C4-2B (cell line): ENCODE data around the gene KLHL1.
A peak's percentile ranks its signal among the peaks of the same experiment; 100 is the strongest.

Source experiments
- H3K27ac ChIP-seq: fragments of 450-650 bp; 2 replicates; pipeline ENCODE4 v1.5.1; 2017
- CTCF ChIP-seq: fragments of 450-650 bp; conservative IDR thresholded peaks from 2 replicates; pipeline ENCODE4 v1.5.1; 2017; ENCODE audit warnings: mild to moderate bottlenecking
- ZFX ChIP-seq: fragments of 450-650 bp; IDR thresholded peaks from 2 replicates; pipeline ENCODE4 v1.6.1; 2017

The KLHL1 gene

GRCh38 chr13:69761581-69761980 is 346.7 kb downstream of the KLHL1 start:
- H3K27ac ChIP-seq: no peak overlapping the region
- no peak for TF ChIP-seq ZFX
- no peak for TF ChIP-seq CTCF

GRCh38 chr13:69755101-69755500 is 353.2 kb downstream of the KLHL1 start:
- no peak overlapping the region for H3K27ac ChIP-seq
- TF ChIP-seq ZFX (no peak), CTCF (no peak)

GRCh38 chr13:69751259-69751658 is 357.0 kb downstream of the KLHL1 start:
- TF ChIP-seq ZFX: no peak
- no peak overlapping the region for H3K27ac ChIP-seq

- TF ChIP-seq CTCF (no peak), ZFX (no peak)
- H3K27ac ChIP-seq: peak overlapping the region; percentile 90
Measured at GRCh38 chr13:69737129-69737935, 370.9 kb downstream of the KLHL1 start.

GRCh38 chr13:69721631-69722030 is 386.6 kb downstream of the KLHL1 start:
- no peak overlapping the region for H3K27ac ChIP-seq
- no peak for TF ChIP-seq CTCF
- TF ChIP-seq ZFX: no peak

- H3K27ac ChIP-seq: no peak overlapping the region
- no peak for TF ChIP-seq CTCF
Measured at GRCh38 chr13:69720278-69720983, 387.8 kb downstream of the KLHL1 start.

- TF ChIP-seq ZFX: no peak
- TF ChIP-seq CTCF: no peak
Measured at GRCh38 chr13:69706807-69707206, 401.4 kb downstream of the KLHL1 start.

GRCh38 chr13:69704311-69704710 is 403.9 kb downstream of the KLHL1 start:
- TF ChIP-seq ZFX (no peak), CTCF (no peak)
- H3K27ac ChIP-seq: no peak overlapping the region

More at GRCh38 chr13:69706807-69707206, 401.4 kb downstream of the KLHL1 start:
- H3K27ac ChIP-seq: no peak overlapping the region
